T-helper 2 cell treated with Interferon-gamma antibody and Interleukin-4, amounts not matched to agents 100 ng/mL and 5 ng/mL, for 36 hours (primary cell): ENCODE measurements around the gene CSH2. TPM values are rescaled to one million over a fixed set of nuclear protein-coding genes. Genes with fewer than 3 reads are reported as not detected.

ENCODE experiments used
- total RNA-seq: library from RNA; stranded (reverse); gene quantifications from 2 replicates; pipeline ENCODE4 v1.2.3, GENCODE V29; 2022

The CSH2 gene
- total RNA-seq, 1 donor from 2014 or later: not detected

Other genes starting within 250 kb of the CSH2 start
- gene LIMD2, start 173.6 kb downstream of the CSH2 start, total RNA-seq: 457 and 470 TPM in 2 replicates
- gene STRADA, start 131.9 kb downstream of the CSH2 start, total RNA-seq: 54.1 and 54.8 TPM in 2 replicates
- 63.4 and 63.8 TPM in 2 replicates for gene CCDC47, start 100.1 kb downstream of the CSH2 start, total RNA-seq
- gene DDX42, start 99.5 kb downstream of the CSH2 start, total RNA-seq: 123 and 129 TPM in 2 replicates
- gene PSMC5, start 46.2 kb downstream of the CSH2 start, total RNA-seq: 158 and 166 TPM in 2 replicates
- gene FTSJ3, start 46.0 kb downstream of the CSH2 start, total RNA-seq: 57.2 and 63.6 TPM in 2 replicates
- gene SMARCD2, start 31.0 kb downstream of the CSH2 start, total RNA-seq: 138 and 139 TPM in 2 replicates
- gene GH2, start 8.3 kb upstream of the CSH2 start, total RNA-seq: not detected in 2 replicates
- not detected in 2 replicates for gene CSH1, start 22.9 kb upstream of the CSH2 start, total RNA-seq
- gene CSHL1, start 37.6 kb upstream of the CSH2 start, total RNA-seq: not detected in 2 replicates
- 0.50 TPM in 1 of 2 replicates, not detected in the other for gene GH1, start 45.2 kb upstream of the CSH2 start, total RNA-seq
- 38.3 and 41.0 TPM in 2 replicates for gene CD79B, start 58.7 kb upstream of the CSH2 start, total RNA-seq
- gene SCN4A, start 99.2 kb upstream of the CSH2 start, total RNA-seq: 0.02 and 0.05 TPM in 2 replicates
- gene PRR29, start 124.7 kb upstream of the CSH2 start, total RNA-seq: 1.5 and 1.8 TPM in 2 replicates
- 98.1 and 98.9 TPM in 2 replicates for gene ICAM2, start 147.0 kb upstream of the CSH2 start, total RNA-seq